ENCODE data around the gene COX5B.

COX5B gene

GRCh38 chr2:97675430-97676113 lies 29.7 kb downstream of the COX5B start:
- no peak for TF ChIP-seq ISL1 (CRISPR knock-in tag; IDR thresholded peaks at IDR 0.05)
- no peak for TF ChIP-seq ZFP30 (CRISPR knock-in tag; IDR thresholded peaks at IDR 0.05)
- TF ChIP-seq OSR1 (CRISPR knock-in tag; IDR thresholded peaks at IDR 0.05) = no peak
- TF ChIP-seq, protein P1, sequence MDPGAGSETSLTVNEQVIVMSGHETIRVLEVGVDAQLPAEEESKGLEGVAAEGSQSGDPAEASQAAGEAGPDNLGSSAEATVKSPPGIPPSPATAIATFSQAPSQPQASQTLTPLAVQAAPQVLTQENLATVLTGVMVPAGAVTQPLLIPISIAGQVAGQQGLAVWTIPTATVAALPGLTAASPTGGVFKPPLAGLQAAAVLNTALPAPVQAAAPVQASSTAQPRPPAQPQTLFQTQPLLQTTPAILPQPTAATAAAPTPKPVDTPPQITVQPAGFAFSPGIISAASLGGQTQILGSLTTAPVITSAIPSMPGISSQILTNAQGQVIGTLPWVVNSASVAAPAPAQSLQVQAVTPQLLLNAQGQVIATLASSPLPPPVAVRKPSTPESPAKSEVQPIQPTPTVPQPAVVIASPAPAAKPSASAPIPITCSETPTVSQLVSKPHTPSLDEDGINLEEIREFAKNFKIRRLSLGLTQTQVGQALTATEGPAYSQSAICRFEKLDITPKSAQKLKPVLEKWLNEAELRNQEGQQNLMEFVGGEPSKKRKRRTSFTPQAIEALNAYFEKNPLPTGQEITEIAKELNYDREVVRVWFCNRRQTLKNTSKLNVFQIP (CRISPR knock-in tag; IDR thresholded peaks at IDR 0.05; ENCODE audit: borderline replicate concordance, low read depth) = no peak
- TF ChIP-seq TSHZ2 (CRISPR knock-in tag; IDR thresholded peaks at IDR 0.05) = no peak
- TF ChIP-seq ESRRG (CRISPR knock-in tag; IDR thresholded peaks at IDR 0.05) = no peak
- no peak for TF ChIP-seq GLIS3 (CRISPR knock-in tag; IDR thresholded peaks at IDR 0.05)
- TF ChIP-seq RARB (CRISPR knock-in tag; IDR thresholded peaks at IDR 0.05) = no peak
- no peak for TF ChIP-seq ZNF8 (CRISPR knock-in tag; IDR thresholded peaks at IDR 0.05)
- TF ChIP-seq CSDC2 (CRISPR knock-in tag; IDR thresholded peaks at IDR 0.05) = no peak
- ATAC-seq = no peak

- TF ChIP-seq ZC3H10 (CRISPR knock-in tag; IDR thresholded peaks at IDR 0.05) = no peak
- TF ChIP-seq ARNTL (CRISPR knock-in tag; IDR thresholded peaks at IDR 0.05; ENCODE audit: borderline replicate concordance, low read depth) = no peak
- TF ChIP-seq PPARA (CRISPR knock-in tag; IDR thresholded peaks at IDR 0.05; ENCODE audit: borderline replicate concordance) = no peak
- TF ChIP-seq ZNF70 (CRISPR knock-in tag; IDR thresholded peaks at IDR 0.05) = no peak
- TF ChIP-seq, protein P2, sequence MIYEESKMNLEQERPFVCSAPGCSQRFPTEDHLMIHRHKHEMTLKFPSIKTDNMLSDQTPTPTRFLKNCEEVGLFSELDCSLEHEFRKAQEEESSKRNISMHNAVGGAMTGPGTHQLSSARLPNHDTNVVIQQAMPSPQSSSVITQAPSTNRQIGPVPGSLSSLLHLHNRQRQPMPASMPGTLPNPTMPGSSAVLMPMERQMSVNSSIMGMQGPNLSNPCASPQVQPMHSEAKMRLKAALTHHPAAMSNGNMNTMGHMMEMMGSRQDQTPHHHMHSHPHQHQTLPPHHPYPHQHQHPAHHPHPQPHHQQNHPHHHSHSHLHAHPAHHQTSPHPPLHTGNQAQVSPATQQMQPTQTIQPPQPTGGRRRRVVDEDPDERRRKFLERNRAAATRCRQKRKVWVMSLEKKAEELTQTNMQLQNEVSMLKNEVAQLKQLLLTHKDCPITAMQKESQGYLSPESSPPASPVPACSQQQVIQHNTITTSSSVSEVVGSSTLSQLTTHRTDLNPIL (CRISPR knock-in tag; IDR thresholded peaks at IDR 0.05; ENCODE audit: low read depth) = no peak
- TF ChIP-seq ZFP30 (CRISPR knock-in tag; IDR thresholded peaks at IDR 0.05) = no peak
- no peak for TF ChIP-seq BACH2 (CRISPR knock-in tag; IDR thresholded peaks at IDR 0.05; ENCODE audit: borderline replicate concordance)
- no peak for TF ChIP-seq ESRRG (CRISPR knock-in tag; IDR thresholded peaks at IDR 0.05)
- TF ChIP-seq ZFP3 (CRISPR knock-in tag; IDR thresholded peaks at IDR 0.05) = no peak
- TF ChIP-seq SNAI2 (CRISPR knock-in tag; IDR thresholded peaks at IDR 0.05) = no peak
- TF ChIP-seq, protein P1 (CRISPR knock-in tag; IDR thresholded peaks at IDR 0.05; ENCODE audit: borderline replicate concordance, low read depth) = no peak
- TF ChIP-seq, protein P3, sequence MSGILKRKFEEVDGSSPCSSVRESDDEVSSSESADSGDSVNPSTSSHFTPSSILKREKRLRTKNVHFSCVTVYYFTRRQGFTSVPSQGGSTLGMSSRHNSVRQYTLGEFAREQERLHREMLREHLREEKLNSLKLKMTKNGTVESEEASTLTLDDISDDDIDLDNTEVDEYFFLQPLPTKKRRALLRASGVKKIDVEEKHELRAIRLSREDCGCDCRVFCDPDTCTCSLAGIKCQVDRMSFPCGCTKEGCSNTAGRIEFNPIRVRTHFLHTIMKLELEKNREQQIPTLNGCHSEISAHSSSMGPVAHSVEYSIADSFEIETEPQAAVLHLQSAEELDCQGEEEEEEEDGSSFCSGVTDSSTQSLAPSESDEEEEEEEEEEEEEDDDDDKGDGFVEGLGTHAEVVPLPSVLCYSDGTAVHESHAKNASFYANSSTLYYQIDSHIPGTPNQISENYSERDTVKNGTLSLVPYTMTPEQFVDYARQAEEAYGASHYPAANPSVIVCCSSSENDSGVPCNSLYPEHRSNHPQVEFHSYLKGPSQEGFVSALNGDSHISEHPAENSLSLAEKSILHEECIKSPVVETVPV (CRISPR knock-in tag; IDR thresholded peaks at IDR 0.05) = no peak
- TF ChIP-seq TCF4 (CRISPR knock-in tag; IDR thresholded peaks at IDR 0.05; ENCODE audit: borderline replicate concordance) = no peak
- TF ChIP-seq RARB (CRISPR knock-in tag; IDR thresholded peaks at IDR 0.05) = no peak
- no peak for TF ChIP-seq ISL1 (CRISPR knock-in tag; IDR thresholded peaks at IDR 0.05)
- no peak for TF ChIP-seq TSHZ2 (CRISPR knock-in tag; IDR thresholded peaks at IDR 0.05)
- TF ChIP-seq OSR1 (CRISPR knock-in tag; IDR thresholded peaks at IDR 0.05) = no peak
- TF ChIP-seq GLIS3 (CRISPR knock-in tag; IDR thresholded peaks at IDR 0.05) = no peak
- no peak for TF ChIP-seq TOX (CRISPR knock-in tag; IDR thresholded peaks at IDR 0.05; ENCODE audit: borderline replicate concordance)
- no peak for ATAC-seq
These were observed 30.8 kb downstream of the COX5B start for GRCh38 chr2:97676620-97677019.

Measured in SK-N-SH treated with all-trans-retinoic acid at 6 μM for 48 hours (cell line).